ENCODE results near the gene RCAN1. TPM values are rescaled to one million over a fixed set of nuclear protein-coding genes. Genes with fewer than 3 reads are reported as not detected.

The RCAN1 gene
- total and polyA plus RNA-seq, 2 of the 8 experiments (the other 6 are each of a cell fraction or from before 2014, with no cell fraction given), result 1.7 to 6.4 TPM

- TF ChIP-seq RXRA (IDR thresholded peaks at IDR 0.05; ENCODE audit: insufficient read depth, low read depth, low read length) (no peak), CHD2 (IDR thresholded peaks at IDR 0.05; ENCODE audit: low read length) (no peak)
These were observed 54.9 kb downstream of the RCAN1 start (continued) for GRCh38 chr21:34560021-34560420.
